K562 (cell line): ENCODE results near the gene FFAR1. TPM values are rescaled to one million over a fixed set of nuclear protein-coding genes. Genes with fewer than 3 reads are reported as not detected.
A peak's percentile ranks its signal among the peaks of the same experiment; 100 is the strongest.

Experiments
- AFF1 ChIP-seq, 2 experiments: fragments of 450-650 bp; IDR thresholded peaks; 2 replicates each; pipeline ENCODE4 v1.6.1; 2018; ENCODE audit warnings: mild to moderate bottlenecking in 2 of 2, low read depth in 1 of 2; ENCODE audit not compliant: partially characterized antibody in 2 of 2
- BRD9 ChIP-seq: fragments of 450-650 bp; IDR thresholded peaks from 2 replicates; pipeline ENCODE4 v1.6.1; 2018; ENCODE audit warnings: low read depth; ENCODE audit not compliant: partially characterized antibody
- CHD2 ChIP-seq: IDR thresholded peaks from 2 replicates; pipeline ENCODE4 v1.6.1; 2011; ENCODE audit warnings: low read depth, low read length
- HSF4 ChIP-seq: fragments of 250-450 bp; sonication (Bioruptor Pico); IDR thresholded peaks from 2 replicates; pipeline ENCODE4 v2.1.2; 2022; ENCODE audit warnings: mild to moderate bottlenecking, moderate library complexity, borderline replicate concordance
- LARP7 ChIP-seq: fragments of 450-650 bp; IDR thresholded peaks from 2 replicates; pipeline ENCODE4 v1.6.1; 2016
- PBX2 ChIP-seq, 2 experiments: IDR thresholded peaks in 1 of 2; conservative IDR thresholded peaks in 1 of 2; 2 replicates each; pipeline ENCODE4 v1.6.1; 2016; ENCODE audit warnings: low read depth in 2 of 2, mild to moderate bottlenecking in 1 of 2, missing compliant biosample characterization in 1 of 2, missing genetic modification characterization in 1 of 2, moderate library complexity in 1 of 2
- SMARCA4 ChIP-seq: fragments of 450-650 bp; IDR thresholded peaks from 2 replicates; pipeline ENCODE4 v1.6.1; 2016
- SREBF2 ChIP-seq: sonication (generic); formaldehyde crosslinking; IDR thresholded peaks from 2 replicates; pipeline ENCODE4 v1.4.0; 2020; ENCODE audit warnings: mild to moderate bottlenecking, missing genetic modification reagents
- ZNF592 ChIP-seq: fragments of 450-650 bp; IDR thresholded peaks from 2 replicates; pipeline ENCODE4 v1.6.1; 2017; ENCODE audit warnings: antibody characterized with exemption, mild to moderate bottlenecking
- polyA plus RNA-seq, 8 experiments: library from polyadenylated mRNA; depleted of rRNA in 4 of 8; stranded (reverse) in 5 of 8; unstranded in 3 of 8; fragments of >200 nt; fragmentation: Nextera tagmentation in 2 of 8; fragmentation: Illumina TruSeq in 1 of 8; extraction: Ambion mirVana in 2 of 8; extraction: Trizol in 1 of 8; gene quantifications; 2 replicates each; pipeline versions ENCODE4 v1.2.1 to v1.2.3, GENCODE V29; 2011 to 2014; ENCODE audit warnings: inconsistent platforms in 1 of 8, missing spikeins in 1 of 8
- total RNA-seq, 7 experiments: library from RNA; depleted of rRNA in 6 of 7; stranded (reverse); fragments of >200 nt in 6 of 7; fragmentation: Illumina TruSeq in 2 of 7; extraction: Trizol in 2 of 7; gene quantifications; 2 replicates each; pipeline versions ENCODE4 v1.2.1 to v1.2.3, GENCODE V29; 2011 to 2021; ENCODE audit warnings: low replicate concordance in 1 of 7
- TF ChIP-seq, protein P1 (sequence below): sonication (generic); formaldehyde crosslinking; IDR thresholded peaks from 2 replicates; pipeline ENCODE4 v1.8.1; 2022; ENCODE audit warnings: missing genetic modification reagents
- TF ChIP-seq, protein P2 (sequence below): IDR thresholded peaks from 2 replicates; pipeline ENCODE4 v1.6.1; 2016; ENCODE audit warnings: missing genetic modification characterization, missing compliant biosample characterization

FFAR1 gene
- total and polyA plus RNA-seq, 9 of the 15 experiments (the other 6 are each of a cell fraction or from before 2014, with no cell fraction given), result not detected

GRCh38 chr19:35380450-35381124 is 32.9 kb downstream of the FFAR1 start (continued):
- TF ChIP-seq, protein P1, sequence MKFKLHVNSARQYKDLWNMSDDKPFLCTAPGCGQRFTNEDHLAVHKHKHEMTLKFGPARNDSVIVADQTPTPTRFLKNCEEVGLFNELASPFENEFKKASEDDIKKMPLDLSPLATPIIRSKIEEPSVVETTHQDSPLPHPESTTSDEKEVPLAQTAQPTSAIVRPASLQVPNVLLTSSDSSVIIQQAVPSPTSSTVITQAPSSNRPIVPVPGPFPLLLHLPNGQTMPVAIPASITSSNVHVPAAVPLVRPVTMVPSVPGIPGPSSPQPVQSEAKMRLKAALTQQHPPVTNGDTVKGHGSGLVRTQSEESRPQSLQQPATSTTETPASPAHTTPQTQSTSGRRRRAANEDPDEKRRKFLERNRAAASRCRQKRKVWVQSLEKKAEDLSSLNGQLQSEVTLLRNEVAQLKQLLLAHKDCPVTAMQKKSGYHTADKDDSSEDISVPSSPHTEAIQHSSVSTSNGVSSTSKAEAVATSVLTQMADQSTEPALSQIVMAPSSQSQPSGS (CRISPR knock-in tag), result no peak
- TF ChIP-seq LARP7 (no peak), AFF1 (IDR thresholded peaks at IDR 0.05; ENCODE audit: low read depth in 1 of 2, partially characterized antibody in 2 of 2) (peak in 1 of 2 experiments; percentile 34), CHD2 (no peak), SREBF2 (CRISPR knock-in tag) (no peak), HSF4 (CRISPR knock-in tag) (no peak), BRD9 (peak; percentile 69), ZNF592 (peak; percentile 86), SMARCA4 (peak; percentile 96), PBX2 (CRISPR knock-in tag; IDR thresholded peaks at IDR 0.05; ENCODE audit: low read depth) (no peak), PBX2 (tag; conservative IDR thresholded peaks at IDR 0.05; ENCODE audit: low read depth) (peak; percentile 80)
- TF ChIP-seq, protein P2, sequence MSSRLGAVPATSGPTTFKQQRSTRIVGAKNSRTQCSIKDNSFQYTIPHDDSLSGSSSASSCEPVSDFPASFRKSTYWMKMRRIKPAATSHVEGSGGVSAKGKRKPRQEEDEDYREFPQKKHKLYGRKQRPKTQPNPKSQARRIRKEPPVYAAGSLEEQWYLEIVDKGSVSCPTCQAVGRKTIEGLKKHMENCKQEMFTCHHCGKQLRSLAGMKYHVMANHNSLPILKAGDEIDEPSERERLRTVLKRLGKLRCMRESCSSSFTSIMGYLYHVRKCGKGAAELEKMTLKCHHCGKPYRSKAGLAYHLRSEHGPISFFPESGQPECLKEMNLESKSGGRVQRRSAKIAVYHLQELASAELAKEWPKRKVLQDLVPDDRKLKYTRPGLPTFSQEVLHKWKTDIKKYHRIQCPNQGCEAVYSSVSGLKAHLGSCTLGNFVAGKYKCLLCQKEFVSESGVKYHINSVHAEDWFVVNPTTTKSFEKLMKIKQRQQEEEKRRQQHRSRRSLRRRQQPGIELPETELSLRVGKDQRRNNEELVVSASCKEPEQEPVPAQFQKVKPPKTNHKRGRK, result no peak
